ENCODE measurements around the gene AP1S3.

Gene AP1S3

GRCh38 chr2:223722226-223722625 lies 115.2 kb downstream of the AP1S3 start:
- DNase-seq, result no peak

GRCh38 chr2:223721746-223722145 lies 115.6 kb downstream of the AP1S3 start:
- no peak for DNase-seq

DNA sequence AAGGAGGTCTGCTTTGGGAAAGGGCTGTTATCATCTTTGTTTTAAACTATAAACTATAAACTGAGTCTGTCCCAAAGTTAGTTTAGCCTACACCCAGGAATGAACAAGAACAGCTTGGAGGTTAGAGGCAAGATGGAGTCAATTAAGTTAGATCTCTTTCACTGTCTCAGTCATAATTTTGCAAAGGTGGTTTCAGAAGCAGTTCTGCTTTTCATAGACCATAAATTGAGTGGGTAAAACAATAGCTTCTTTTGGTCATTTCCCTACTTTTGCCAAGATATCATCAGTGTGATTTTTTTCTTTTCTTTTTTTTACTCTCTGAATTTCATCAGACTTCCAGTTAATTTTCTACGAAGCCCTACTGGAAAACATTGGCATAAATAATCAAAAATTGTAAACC lies 117.0 kb downstream of the AP1S3 start:
- DNase-seq, result no peak

- no peak for DNase-seq
Measured at GRCh38 chr2:223712642-223713041, 124.7 kb downstream of the AP1S3 start.

- DNase-seq, result no peak
Measured at GRCh38 chr2:223711596-223712326, 125.6 kb downstream of the AP1S3 start.
